SU-DHL-6 (cell line): Measurements from ENCODE around the gene LINGO4.

Experiments
- EZH2phosphoT487 ChIP-seq: fragments of 200-600 bp; sonication (generic), shearing (Covaris generic); conservative IDR thresholded peaks from 2 replicates; pipeline ENCODE4 v1.6.1; 2018; ENCODE audit warnings: mild to moderate bottlenecking, antibody characterized with exemption, low read length, moderate library complexity, mixed read lengths
- TF ChIP-seq, protein P1 (sequence below): fragments of 200-600 bp; sonication (generic); IDR thresholded peaks from one replicate; pipeline ENCODE4 v1.5.1; 2017; ENCODE audit warnings: antibody characterized with exemption, mild to moderate bottlenecking, low read length, moderate library complexity; ENCODE audit not compliant: insufficient read depth, poor library complexity, severe bottlenecking

- TF ChIP-seq, protein P1, sequence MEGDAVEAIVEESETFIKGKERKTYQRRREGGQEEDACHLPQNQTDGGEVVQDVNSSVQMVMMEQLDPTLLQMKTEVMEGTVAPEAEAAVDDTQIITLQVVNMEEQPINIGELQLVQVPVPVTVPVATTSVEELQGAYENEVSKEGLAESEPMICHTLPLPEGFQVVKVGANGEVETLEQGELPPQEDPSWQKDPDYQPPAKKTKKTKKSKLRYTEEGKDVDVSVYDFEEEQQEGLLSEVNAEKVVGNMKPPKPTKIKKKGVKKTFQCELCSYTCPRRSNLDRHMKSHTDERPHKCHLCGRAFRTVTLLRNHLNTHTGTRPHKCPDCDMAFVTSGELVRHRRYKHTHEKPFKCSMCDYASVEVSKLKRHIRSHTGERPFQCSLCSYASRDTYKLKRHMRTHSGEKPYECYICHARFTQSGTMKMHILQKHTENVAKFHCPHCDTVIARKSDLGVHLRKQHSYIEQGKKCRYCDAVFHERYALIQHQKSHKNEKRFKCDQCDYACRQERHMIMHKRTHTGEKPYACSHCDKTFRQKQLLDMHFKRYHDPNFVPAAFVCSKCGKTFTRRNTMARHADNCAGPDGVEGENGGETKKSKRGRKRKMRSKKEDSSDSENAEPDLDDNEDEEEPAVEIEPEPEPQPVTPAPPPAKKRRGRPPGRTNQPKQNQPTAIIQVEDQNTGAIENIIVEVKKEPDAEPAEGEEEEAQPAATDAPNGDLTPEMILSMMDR, result no peak
- no peak for TF ChIP-seq EZH2phosphoT487
These were observed 18.0 kb upstream of the LINGO4 start for GRCh38 chr1:151823175-151823574.
